ENCODE data around the gene C13orf46. TPM values are rescaled to one million over a fixed set of nuclear protein-coding genes. Genes with fewer than 3 reads are reported as not detected.

C13orf46 gene
- total and polyA plus RNA-seq, 2 of the 8 experiments (the other 6 are each of a cell fraction or from before 2014, with no cell fraction given): 0.23 to 0.28 TPM

GRCh38 chr13:113917096-113917495 is 56.8 kb downstream of the C13orf46 start:
- Histone ChIP-seq H2BK15ac (ENCODE audit: low read length) (no peak overlapping the region), H3K4me1 (replicated peaks in 1 of 4; ENCODE audit: control insufficient read depth in 3 of 4, insufficient read depth in 4 of 4, low read length in 3 of 4) (no peaks in the 10 kb centered on the region), H2BK12ac (ENCODE audit: low read depth, low read length) (no peak overlapping the region), H3K23me2 (ENCODE audit: low read depth, low read length) (no peaks in the 10 kb centered on the region), H3K4me3 (ENCODE audit: extremely low read depth in 1 of 4, insufficient read depth in 2 of 4, low read depth in 3 of 4, low read length in 4 of 4) (no peak overlapping the region), H3K9ac (replicated peaks in 1 of 4; ENCODE audit: extremely low read depth in 1 of 4, low read depth in 3 of 4, low read length in 3 of 4) (no peak overlapping the region), H3K79me2 (ENCODE audit: control insufficient read depth in 1 of 2, insufficient read depth in 2 of 2, low read length in 2 of 2) (no peaks in the 10 kb centered on the region), H3K27me3 (replicated peaks in 1 of 4; ENCODE audit: control insufficient read depth in 3 of 4, extremely low read depth in 1 of 4, insufficient read depth in 3 of 4, low read length in 3 of 4) (peaks cover 0 to 5% (median 0%) of the 10 kb centered on the region in 4 experiments; a peak in 1 of 7 replicates), H2BK120ac (replicated peaks; ENCODE audit: low read depth, low read length) (no peak overlapping the region), H3K27ac (ENCODE audit: low read depth, low read length) (no peak overlapping the region), H4K5ac (ENCODE audit: insufficient read length, low read depth, low read length) (no peak overlapping the region), H2AFZ (ENCODE audit: low read length) (no peak overlapping the region), H4K8ac (ENCODE audit: extremely low read depth, insufficient read depth, low read length) (peak overlapping the region; percentile 25; the same call in 1 of the 2 replicates), H2AK5ac (ENCODE audit: low read depth, low read length) (no peak overlapping the region), H3K4ac (replicated peaks; ENCODE audit: insufficient read length, low read depth, low read length) (no peak overlapping the region), H3K36me3 (ENCODE audit: control insufficient read depth in 2 of 4, insufficient read depth in 4 of 4, low read length in 3 of 4) (no peaks in the 10 kb centered on the region), H3K79me1 (ENCODE audit: low read depth, low read length) (no peaks in the 10 kb centered on the region), H3K23ac (ENCODE audit: insufficient read length) (no peak overlapping the region), H3K9me3 (ENCODE audit: insufficient read depth in 2 of 2, low read depth in 1 of 2, low read length in 1 of 2) (peaks cover 3 to 6% of the 10 kb centered on the region in 2 experiments; a peak in 1 of 4 replicates), H3K4me2 (ENCODE audit: insufficient read depth in 1 of 2, low read depth in 2 of 2, low read length in 2 of 2) (no peak overlapping the region), H3K56ac (replicated peaks; ENCODE audit: insufficient read length, low read depth, low read length) (no peak overlapping the region), H4K91ac (replicated peaks; ENCODE audit: insufficient read length, low read length) (no peak overlapping the region), H2BK20ac (ENCODE audit: low read length) (no peak overlapping the region), H2BK5ac (ENCODE audit: low read depth, low read length) (no peak overlapping the region), H3K18ac (ENCODE audit: extremely low read depth, low read length) (no peak overlapping the region), H3K14ac (ENCODE audit: insufficient read length) (no peak overlapping the region), H4K20me1 (replicated peaks in 1 of 2; ENCODE audit: control insufficient read depth in 1 of 2, insufficient read depth in 2 of 2, low read length in 2 of 2) (no peaks in the 10 kb centered on the region)
- DNase-seq (ENCODE audit: low read depth in 1 of 2, low spot score in 2 of 2) (no peak), FAIRE-seq (no peak)
- 84% methylated on average over 14 of the region's 14 CpGs; no CpG with 5 or more reads in 1 of the 2 experiments for WGBS, 2 experiments (ENCODE audit: extremely low coverage in 1 of 2, insufficient coverage in 1 of 2, insufficient read length in 1 of 2, insufficient replicate concordance in 2 of 2, low coverage in 1 of 2, low lambda C conversion rate in 2 of 2, missing lambda C conversion rate in 1 of 2)
- POLR2A ChIA-PET (ENCODE audit: partially characterized antibody): no interaction called here
- CTCF ChIA-PET (ENCODE audit: partially characterized antibody): interaction anchor here (1.3 to 2.6 kb wide), 3 partner anchors 12 to 115 kb away, joined by 3 to 8 read pairs (median 4); no protein-coding TSS in a partner anchor
- TF ChIP-seq YY1 (IDR thresholded peaks at IDR 0.05; ENCODE audit: low read depth, low read length) (no peak), TAF1 (IDR thresholded peaks at IDR 0.05; ENCODE audit: low read depth, low read length) (no peak), EZH2 (IDR thresholded peaks at IDR 0.05; ENCODE audit: low read depth, low read length, severe bottlenecking) (no peak), RBBP5 (IDR thresholded peaks at IDR 0.05; ENCODE audit: borderline replicate concordance, low read depth, low read length) (no peak), CBX5 (IDR thresholded peaks at IDR 0.05; ENCODE audit: low read depth, low read length) (no peak), BACH1 (IDR thresholded peaks at IDR 0.05; ENCODE audit: low read length) (no peak)

Data from H1 (cell line).